Activated CD4-positive, CD25-positive, alpha-beta regulatory T cell treated with anti-CD3 and anti-CD28 coated beads, Interleukin-2, amount 50 U/mL, for 16 hours (primary cell): ENCODE results near the gene DPY19L2.
"Not testable (repeated sequence)": the region's sequence is repeated elsewhere in the genome, so short reads cannot be mapped to it uniquely, and the experiment has no call there.

Experiments used
- DNase-seq: peaks from one replicate; pipeline ENCODE4 v3.0.0-alpha.2; 2020; ENCODE audit warnings: low read depth, low spot score

The DPY19L2 gene

GRCh38 chr12:63668028-63668799 lies at the start of gene DPY19L2:
TSS of gene DPY19L2 (minus strand) at chr12:63668493. CDS start at chr12:63668393, 100 bp downstream.
- DNase-seq, result peak; percentile 13

GRCh38 chr12:63716891-63717290 lies 48.6 kb upstream of the DPY19L2 start:
- not testable (repeated sequence) for DNase-seq

- DNase-seq, result not testable (repeated sequence)
These were observed 46.9 kb upstream of the DPY19L2 start for GRCh38 chr12:63715107-63715625.

GRCh38 chr12:63714409-63714808 lies 46.1 kb upstream of the DPY19L2 start:
- not testable (repeated sequence) for DNase-seq

GRCh38 chr12:63713681-63714075 lies 45.4 kb upstream of the DPY19L2 start:
- DNase-seq, result not testable (repeated sequence)

- not testable (repeated sequence) for DNase-seq
These were observed 44.8 kb upstream of the DPY19L2 start for GRCh38 chr12:63712979-63713680.

GRCh38 chr12:63712376-63712974 lies 44.2 kb upstream of the DPY19L2 start:
- not testable (repeated sequence) for DNase-seq

- not testable (repeated sequence) for DNase-seq
These were observed 43.0 kb upstream of the DPY19L2 start for GRCh38 chr12:63711339-63711738.

GRCh38 chr12:63706336-63706735 lies 38.0 kb upstream of the DPY19L2 start:
- DNase-seq, result no peak

GRCh38 chr12:63699678-63700382 lies 31.5 kb upstream of the DPY19L2 start:
- not testable (repeated sequence) for DNase-seq

GRCh38 chr12:63699011-63699410 lies 30.7 kb upstream of the DPY19L2 start:
- DNase-seq, result not testable (repeated sequence)

GRCh38 chr12:63690837-63691236 lies 22.5 kb upstream of the DPY19L2 start:
- not testable (repeated sequence) for DNase-seq

- DNase-seq, result not testable (repeated sequence)
These were observed 20.8 kb upstream of the DPY19L2 start for GRCh38 chr12:63689141-63689540.

GRCh38 chr12:63686623-63687022 lies 18.3 kb upstream of the DPY19L2 start:
- not testable (repeated sequence) for DNase-seq

GRCh38 chr12:63685789-63686188 lies 17.5 kb upstream of the DPY19L2 start:
- DNase-seq, result not testable (repeated sequence)

- not testable (repeated sequence) for DNase-seq
These were observed 14.3 kb upstream of the DPY19L2 start for GRCh38 chr12:63682617-63683016.

GRCh38 chr12:63680758-63681157 lies 12.5 kb upstream of the DPY19L2 start:
- not testable (repeated sequence) for DNase-seq

- not testable (repeated sequence) for DNase-seq
These were observed 4.3 kb upstream of the DPY19L2 start for GRCh38 chr12:63672550-63672949.

GRCh38 chr12:63669936-63670335 lies 1.6 kb upstream of the DPY19L2 start:
- DNase-seq, result not testable (repeated sequence)

- not testable (repeated sequence) for DNase-seq
These were observed 1.1 kb upstream of the DPY19L2 start for GRCh38 chr12:63669427-63669826.

- not testable (repeated sequence) for DNase-seq
These were observed 590 bp upstream of the DPY19L2 start for GRCh38 chr12:63668800-63669365.
